Large intestine (tissue), 3 donors: ENCODE measurements around the gene ZNF862. TPM values are rescaled to one million over a fixed set of nuclear protein-coding genes. Genes with fewer than 3 reads are reported as not detected.
A peak's percentile ranks its signal among the peaks of the same experiment; 100 is the strongest.
"Not testable (repeated sequence)": the region's sequence is repeated elsewhere in the genome, so short reads cannot be mapped to it uniquely, and the experiment has no call there.

Experiments used
- DNase-seq, 2 donors: peaks; one replicate each; pipeline versions ENCODE4 v3.0.0 to v3.0.0-alpha.2; 2013
- H3K27ac ChIP-seq: one replicate; pipeline ENCODE4 v1.5.1; 2013; ENCODE audit warnings: low read length
- H3K27me3 ChIP-seq: 2 replicates; pipeline ENCODE4 v1.6.1; 2013; ENCODE audit warnings: low read length; ENCODE audit not compliant: control insufficient read depth, insufficient read depth
- H3K36me3 ChIP-seq: 2 replicates; pipeline ENCODE4 v1.6.1; 2013; ENCODE audit warnings: low read length; ENCODE audit not compliant: control insufficient read depth, insufficient read depth
- H3K4me1 ChIP-seq: one replicate; pipeline ENCODE4 v1.6.1; 2013; ENCODE audit warnings: low read length; ENCODE audit not compliant: control insufficient read depth, insufficient read depth
- H3K4me3 ChIP-seq: one replicate; pipeline ENCODE4 v1.5.1; 2013; ENCODE audit warnings: low read length
- H3K9me3 ChIP-seq: one replicate; pipeline ENCODE4 v1.6.1; 2013; ENCODE audit warnings: mild to moderate bottlenecking, low read depth, low read length, moderate library complexity; ENCODE audit not compliant: control insufficient read depth
- WGBS: methylation state at CpG from one replicate; pipeline ENCODE4 v1.1.5; 2013; ENCODE audit warnings: low lambda C conversion rate; ENCODE audit not compliant: insufficient coverage; 5-methylcytosine and 5-hydroxymethylcytosine counted together
- polyA plus RNA-seq: library from polyadenylated mRNA; unstranded; fragments of 120-200 nt; gene quantifications from one replicate; pipeline ENCODE4 v1.2.1, GENCODE V29; 2013

The ZNF862 gene
- polyA plus RNA-seq, 1 donor: 13.9 TPM

DNA sequence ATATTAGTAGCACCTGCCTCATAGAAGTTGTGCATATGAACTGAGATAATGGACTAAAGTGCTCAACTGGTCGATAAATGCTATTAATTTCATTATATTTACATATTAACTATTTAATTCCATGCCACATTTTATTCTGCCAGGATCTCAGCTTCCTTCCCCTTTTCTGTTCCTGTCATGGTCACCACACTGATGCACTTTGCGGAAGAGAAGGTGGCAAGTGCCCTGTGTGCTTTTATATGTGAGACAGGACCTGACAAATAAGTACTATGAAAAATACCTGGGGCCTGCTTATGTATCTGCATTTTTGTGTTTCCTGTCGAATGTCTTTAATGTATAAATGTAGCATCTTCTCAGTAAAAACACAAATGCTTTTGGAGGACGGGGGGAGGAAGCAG lies 47.8 kb downstream of the ZNF862 start:
- peaks cover 6% of the 10 kb centered on the region for H3K4me1 ChIP-seq
- H3K27me3 ChIP-seq: no peaks in the 10 kb centered on the region
- DNase-seq: no peak
- H3K9me3 ChIP-seq: no peaks in the 10 kb centered on the region
- WGBS: 50% methylated on average over 1 of the region's 4 CpGs
- no peaks in the 10 kb centered on the region for H3K36me3 ChIP-seq
- H3K27ac ChIP-seq: no peak overlapping the region
- H3K4me3 ChIP-seq: no peak overlapping the region

DNA sequence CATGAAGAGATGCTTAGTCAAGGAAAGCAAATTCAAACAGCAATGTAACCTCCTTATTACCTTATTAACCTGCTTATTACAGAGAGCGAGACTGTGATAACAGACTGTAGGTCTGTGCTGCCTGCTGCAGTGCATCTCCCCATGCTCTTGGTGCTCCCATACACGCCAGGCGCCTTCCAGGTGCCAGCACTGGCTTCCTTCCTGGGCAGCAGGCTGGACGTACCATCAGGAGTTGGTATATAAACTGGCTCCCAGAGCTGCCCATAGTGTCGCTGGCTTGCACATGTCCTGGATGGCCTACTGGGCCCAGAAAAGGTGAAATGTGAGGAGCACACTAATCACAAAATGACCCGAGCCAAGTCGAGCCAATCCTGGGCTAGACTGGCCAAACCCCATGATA lies 49.1 kb downstream of the ZNF862 start:
- H3K36me3 ChIP-seq: no peaks in the 10 kb centered on the region
- no peak overlapping the region for H3K4me3 ChIP-seq
- H3K27me3 ChIP-seq: no peaks in the 10 kb centered on the region
- no peaks in the 10 kb centered on the region for H3K9me3 ChIP-seq
- no CpG with 5 or more reads among the region's 7 CpGs for WGBS
- no peak overlapping the region for H3K27ac ChIP-seq
- peaks cover 6% of the 10 kb centered on the region for H3K4me1 ChIP-seq
- DNase-seq: peak in 1 of 2 donors; percentile 0

DNA sequence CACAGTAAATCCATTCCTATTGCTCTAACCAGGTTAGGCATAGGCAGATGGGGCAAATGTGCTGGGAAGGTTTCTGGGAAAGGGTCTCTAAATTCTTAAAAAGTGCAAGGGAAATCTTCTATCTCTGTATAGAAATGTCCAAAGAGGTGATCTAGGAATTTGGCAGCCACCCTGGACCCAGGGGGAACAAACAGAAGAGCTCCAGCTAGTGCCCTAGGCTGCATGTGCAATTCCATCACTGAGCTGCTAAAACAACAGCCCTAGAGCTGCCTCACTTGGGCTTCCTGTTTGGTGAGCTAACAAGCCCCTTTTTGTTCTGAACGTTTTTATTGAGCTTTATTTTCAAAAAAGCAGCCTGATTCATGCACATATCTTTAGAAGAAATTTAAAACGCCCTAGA lies 52.5 kb downstream of the ZNF862 start:
- not testable (repeated sequence) for H3K36me3 ChIP-seq, H3K27ac ChIP-seq, H3K9me3 ChIP-seq, H3K4me1 ChIP-seq, H3K4me3 ChIP-seq, H3K27me3 ChIP-seq, DNase-seq
- 0% methylated on average over 1 of the region's 2 CpGs for WGBS

DNA sequence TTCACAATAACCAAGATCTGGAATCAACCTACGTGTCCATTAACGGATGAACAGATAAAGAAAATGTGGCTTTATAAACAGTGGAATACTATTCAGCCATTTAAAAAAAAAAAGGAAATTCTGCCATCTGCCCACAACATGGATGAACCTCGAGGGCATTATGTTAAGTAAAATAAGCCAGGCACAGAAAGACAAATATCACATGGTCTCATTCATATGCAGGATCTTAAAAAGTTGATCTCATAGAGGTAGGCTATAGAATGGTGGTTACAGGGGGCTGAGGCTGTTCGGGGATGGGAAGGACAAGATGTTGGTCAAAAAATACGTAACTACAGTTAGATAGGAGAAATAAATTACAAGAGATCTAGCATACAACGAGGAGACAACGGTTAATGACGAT lies 56.8 kb downstream of the ZNF862 start:
- not testable (repeated sequence) for H3K4me1 ChIP-seq, H3K27me3 ChIP-seq, H3K27ac ChIP-seq, H3K36me3 ChIP-seq, DNase-seq, H3K4me3 ChIP-seq, H3K9me3 ChIP-seq
- WGBS: 95% methylated on average over 5 of the region's 8 CpGs

DNA sequence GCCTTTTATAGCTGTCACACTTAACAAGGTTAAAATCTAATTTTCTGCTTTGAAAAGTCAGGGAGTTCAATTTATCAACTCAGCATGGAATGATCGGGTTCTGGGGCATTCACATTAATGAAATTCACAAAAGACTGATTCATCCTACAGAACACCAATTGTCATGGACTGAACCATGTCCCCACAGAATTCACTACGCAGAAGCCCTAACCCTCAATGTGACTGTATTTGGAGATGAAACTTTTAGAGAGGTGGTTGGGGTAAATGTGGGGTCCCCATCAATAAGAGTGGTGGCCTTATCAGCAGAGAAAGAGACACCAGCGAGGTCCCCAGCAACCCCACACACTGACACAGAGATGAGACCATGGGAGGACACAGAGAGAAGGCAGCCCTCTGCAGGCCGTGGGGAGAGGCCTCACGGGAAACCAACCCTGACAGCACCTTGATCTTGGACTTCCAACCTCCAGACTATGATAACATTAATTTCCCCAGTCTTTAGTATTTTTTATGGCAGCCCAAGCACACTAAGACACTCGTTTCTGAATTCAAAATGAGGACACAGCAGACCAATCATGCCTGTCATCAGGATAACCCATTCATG lies 69.7 kb downstream of the ZNF862 start:
- H3K9me3 ChIP-seq, H3K4me1 ChIP-seq, DNase-seq, H3K27ac ChIP-seq, H3K27me3 ChIP-seq, H3K4me3 ChIP-seq, H3K36me3 ChIP-seq: not testable (repeated sequence)
- no CpG with 5 or more reads among the region's 6 CpGs for WGBS

DNA sequence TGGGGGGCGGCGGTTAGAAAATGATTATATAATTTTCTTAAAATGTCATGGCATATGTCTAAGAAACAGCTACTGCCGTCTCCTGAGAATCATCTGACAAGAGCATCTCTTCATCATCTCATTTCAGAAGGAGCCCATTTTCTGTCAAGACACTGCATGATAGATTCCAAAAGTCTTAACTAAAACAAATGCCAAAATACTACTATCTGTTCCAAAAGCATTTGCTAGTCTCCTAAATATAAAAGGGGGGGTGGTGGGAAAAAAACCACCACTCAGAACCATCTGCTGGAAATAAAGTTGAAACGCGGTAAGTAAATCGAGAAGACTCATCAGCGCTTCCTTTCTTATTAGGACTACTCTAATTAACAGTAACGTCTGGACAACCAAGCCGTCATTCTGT lies 72.0 kb downstream of the ZNF862 start:
- WGBS: no CpG with 5 or more reads among the region's 9 CpGs
- not testable (repeated sequence) for H3K27ac ChIP-seq, H3K9me3 ChIP-seq, DNase-seq, H3K4me1 ChIP-seq, H3K4me3 ChIP-seq, H3K27me3 ChIP-seq, H3K36me3 ChIP-seq

DNA sequence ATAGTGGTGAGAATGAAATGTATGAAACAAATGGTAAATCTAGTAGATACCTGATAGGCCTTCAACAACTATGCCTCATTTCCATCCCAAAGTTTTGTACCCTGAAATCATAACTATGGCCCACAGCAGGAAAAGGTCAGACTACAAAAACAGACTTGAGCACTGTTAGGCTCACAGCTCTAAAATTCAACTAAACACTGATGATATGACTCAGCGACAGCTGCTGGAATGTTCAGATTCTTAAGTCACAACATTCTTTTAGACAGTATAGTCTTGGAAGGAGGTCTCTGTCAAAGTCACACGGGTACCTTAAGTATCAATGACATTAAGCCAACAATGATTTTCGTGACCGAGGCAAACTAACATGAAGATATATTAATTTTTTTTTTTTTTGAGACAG lies 74.0 kb downstream of the ZNF862 start:
- not testable (repeated sequence) for DNase-seq
- no CpG with 5 or more reads among the region's 4 CpGs for WGBS

More for the DNA sequence above, 74.0 kb downstream of the ZNF862 start:
- H3K4me3 ChIP-seq, H3K27me3 ChIP-seq, H3K9me3 ChIP-seq, H3K27ac ChIP-seq, H3K4me1 ChIP-seq, H3K36me3 ChIP-seq: not testable (repeated sequence)

Other genes with a start within 250 kb of the ZNF862 start
- gene ZNF467, start 64.8 kb upstream of the ZNF862 start, polyA plus RNA-seq: 6.0 TPM
- gene ATP6V0E2, start 35.6 kb downstream of the ZNF862 start, polyA plus RNA-seq: 15.6 TPM